HepG2 (cell line): ENCODE measurements around the gene COLGALT1. TPM values are rescaled to one million over a fixed set of nuclear protein-coding genes. Genes with fewer than 3 reads are reported as not detected.

Experiments
- AGO1 ChIP-seq: fragments of 200-400 bp; formaldehyde crosslinking; IDR thresholded peaks from 2 replicates; pipeline ENCODE4 v1.6.1; 2017; ENCODE audit warnings: mild to moderate bottlenecking, low read depth, low read length, moderate library complexity; ENCODE audit not compliant: poor library complexity, severe bottlenecking
- CCAR2 ChIP-seq: fragments of 200-400 bp; formaldehyde crosslinking; optimal IDR thresholded peaks from 2 replicates; pipeline ENCODE3; 2018; ENCODE audit warnings: low read depth, mild to moderate bottlenecking, low read length, moderate library complexity
- ETV5 ChIP-seq: IDR thresholded peaks from 2 replicates; pipeline ENCODE4 v1.6.1; 2018; ENCODE audit warnings: missing biosample characterization, missing genetic modification reagents, inconsistent platforms, borderline replicate concordance
- FOXA1 ChIP-seq, 2 experiments: fragments of 450-650 bp in 1 of 2; sonication (generic) in 1 of 2; formaldehyde crosslinking in 1 of 2; IDR thresholded peaks; 2 replicates each; pipeline versions ENCODE4 v1.4.0 to v1.6.1; 2016 to 2020; ENCODE audit warnings: missing genetic modification reagents in 1 of 2
- JARID2 ChIP-seq: sonication (generic); formaldehyde crosslinking; IDR thresholded peaks from 2 replicates; pipeline ENCODE4 v1.8.1; 2023; ENCODE audit warnings: missing genetic modification reagents, inconsistent platforms; ENCODE audit not compliant: insufficient replicate concordance
- KLF9 ChIP-seq: IDR thresholded peaks from 2 replicates; pipeline ENCODE4 v1.6.1; 2016; ENCODE audit warnings: low read depth
- PCBP2 ChIP-seq: fragments of 200-400 bp; formaldehyde crosslinking; optimal IDR thresholded peaks from 2 replicates; pipeline ENCODE3; 2018; ENCODE audit warnings: low read length, low read depth; ENCODE audit not compliant: poor library complexity, severe bottlenecking
- RNF2 ChIP-seq: fragments of 450-650 bp; conservative IDR thresholded peaks from 2 replicates; pipeline ENCODE4 v1.6.1; 2016; ENCODE audit warnings: low read depth
- ZNF225 ChIP-seq: sonication (generic); formaldehyde crosslinking; IDR thresholded peaks from 2 replicates; pipeline ENCODE4 v1.4.0; 2020; ENCODE audit warnings: mild to moderate bottlenecking, missing genetic modification reagents
- ZNF260 ChIP-seq: sonication (generic); formaldehyde crosslinking; IDR thresholded peaks from 2 replicates; pipeline ENCODE4 v1.4.0; 2020; ENCODE audit warnings: missing genetic modification reagents, low read depth, mild to moderate bottlenecking, borderline replicate concordance
- ZNF891 ChIP-seq: sonication (generic); formaldehyde crosslinking; IDR thresholded peaks from 2 replicates; pipeline ENCODE4 v1.5.0; 2020; ENCODE audit warnings: mild to moderate bottlenecking, missing genetic modification reagents
- ZZZ3 ChIP-seq: sonication (generic); formaldehyde crosslinking; IDR thresholded peaks from 2 replicates; pipeline ENCODE4 v1.4.0; 2020; ENCODE audit warnings: missing genetic modification reagents, mild to moderate bottlenecking, borderline replicate concordance
- polyA plus RNA-seq, 8 experiments: library from polyadenylated mRNA; depleted of rRNA in 3 of 8; stranded (reverse) in 7 of 8; unstranded in 1 of 8; fragments of >200 nt; fragmentation: Illumina TruSeq in 4 of 8; extraction: Trizol in 4 of 8; gene quantifications; 2 replicates each; pipeline versions ENCODE4 v1.2.1 to v1.2.3, GENCODE V29; 2011 to 2016; ENCODE audit warnings: low read depth in 4 of 8, missing spikeins in 1 of 8, mixed read lengths in 1 of 8; ENCODE audit not compliant: insufficient read depth in 1 of 8
- total RNA-seq, 5 experiments: library from RNA; depleted of rRNA; stranded (reverse); fragments of >200 nt; fragmentation: Illumina TruSeq; extraction: Trizol; gene quantifications; 2 replicates each; pipeline ENCODE4 v1.2.3, GENCODE V29; 2016; ENCODE audit warnings: low read depth in 1 of 5
- TF ChIP-seq, protein P1 (sequence below), 2 experiments: sonication (generic) in 1 of 2; formaldehyde crosslinking in 1 of 2; IDR thresholded peaks; 2 replicates each; pipeline versions ENCODE4 v1.4.0 to v1.6.1; 2018 to 2020; ENCODE audit warnings: missing genetic modification reagents in 2 of 2, borderline replicate concordance in 1 of 2, low read depth in 1 of 2, mild to moderate bottlenecking in 1 of 2, missing biosample characterization in 1 of 2
- TF ChIP-seq, protein P2 (sequence below): IDR thresholded peaks from 2 replicates; pipeline ENCODE4 v1.6.1; 2016
- TF ChIP-seq, protein P3 (sequence below): sonication (generic); formaldehyde crosslinking; IDR thresholded peaks from 2 replicates; pipeline ENCODE4 v1.5.0; 2020; ENCODE audit warnings: missing genetic modification reagents
- TF ChIP-seq, protein P4 (sequence below): sonication (generic); formaldehyde crosslinking; IDR thresholded peaks from 2 replicates; pipeline ENCODE4 v1.4.0; 2020; ENCODE audit warnings: missing genetic modification reagents, borderline replicate concordance
- TF ChIP-seq, protein P5 (sequence below): sonication (generic); formaldehyde crosslinking; IDR thresholded peaks from 2 replicates; pipeline ENCODE4 v1.5.1; 2020; ENCODE audit warnings: mild to moderate bottlenecking, missing genetic modification reagents, moderate library complexity

COLGALT1 gene
- total and polyA plus RNA-seq, 2 of the 13 experiments (the other 11 are each of a cell fraction or from before 2014, with no cell fraction given), result 58.0 to 211 TPM

DNA sequence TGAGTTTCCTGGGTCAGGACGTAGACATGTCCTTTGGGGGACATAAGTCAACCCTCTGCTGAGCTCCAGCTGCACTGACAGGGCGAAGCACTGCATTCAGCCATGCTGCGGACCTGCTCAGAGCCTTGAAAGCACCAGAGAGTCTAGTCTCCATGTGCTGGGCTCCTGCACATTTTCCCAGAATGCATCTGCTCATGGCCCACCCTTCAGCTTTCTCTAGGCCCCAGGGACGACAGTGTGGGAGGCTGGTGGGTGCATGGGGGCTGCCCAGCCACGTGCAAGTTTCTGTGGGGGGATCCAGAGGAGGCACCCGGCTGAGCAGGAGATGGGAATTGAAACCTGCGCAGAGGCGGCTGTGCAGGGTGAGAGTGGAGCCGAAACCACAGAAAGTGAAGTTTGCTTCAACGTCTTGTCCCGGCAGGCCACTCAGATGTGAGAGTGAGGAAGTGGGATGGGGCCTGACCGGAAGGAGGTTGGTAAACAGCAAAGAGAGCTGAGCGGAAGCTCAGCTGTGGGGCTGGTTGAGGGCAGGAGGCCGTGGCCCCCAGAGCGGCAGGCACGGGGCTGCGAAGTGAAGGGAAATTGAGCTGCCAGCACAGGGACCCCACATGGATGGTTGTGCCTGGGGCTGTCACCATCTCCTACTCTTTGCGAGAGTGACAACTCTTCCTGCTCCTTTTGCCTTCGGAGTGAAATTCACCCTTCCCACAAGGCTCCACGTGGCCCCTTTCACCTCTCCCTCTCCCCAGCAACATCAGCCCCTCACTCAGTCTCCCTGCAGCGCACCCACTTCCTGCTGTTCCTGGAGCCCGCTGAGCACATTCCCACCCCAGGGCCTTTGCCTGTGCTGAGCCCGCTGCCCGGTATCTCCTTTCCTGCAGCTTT is 32.2 kb upstream of the COLGALT1 start (continued):
- TF ChIP-seq, protein P1, sequence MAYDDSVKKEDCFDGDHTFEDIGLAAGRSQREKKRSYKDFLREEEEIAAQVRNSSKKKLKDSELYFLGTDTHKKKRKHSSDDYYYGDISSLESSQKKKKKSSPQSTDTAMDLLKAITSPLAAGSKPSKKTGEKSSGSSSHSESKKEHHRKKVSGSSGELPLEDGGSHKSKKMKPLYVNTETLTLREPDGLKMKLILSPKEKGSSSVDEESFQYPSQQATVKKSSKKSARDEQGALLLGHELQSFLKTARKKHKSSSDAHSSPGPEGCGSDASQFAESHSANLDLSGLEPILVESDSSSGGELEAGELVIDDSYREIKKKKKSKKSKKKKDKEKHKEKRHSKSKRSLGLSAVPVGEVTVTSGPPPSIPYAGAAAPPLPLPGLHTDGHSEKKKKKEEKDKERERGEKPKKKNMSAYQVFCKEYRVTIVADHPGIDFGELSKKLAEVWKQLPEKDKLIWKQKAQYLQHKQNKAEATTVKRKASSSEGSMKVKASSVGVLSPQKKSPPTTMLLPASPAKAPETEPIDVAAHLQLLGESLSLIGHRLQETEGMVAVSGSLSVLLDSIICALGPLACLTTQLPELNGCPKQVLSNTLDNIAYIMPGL (CRISPR knock-in tag; IDR thresholded peaks at IDR 0.05; ENCODE audit: borderline replicate concordance in 1 of 2, low read depth in 1 of 2), result no peak
- TF ChIP-seq, protein P2, sequence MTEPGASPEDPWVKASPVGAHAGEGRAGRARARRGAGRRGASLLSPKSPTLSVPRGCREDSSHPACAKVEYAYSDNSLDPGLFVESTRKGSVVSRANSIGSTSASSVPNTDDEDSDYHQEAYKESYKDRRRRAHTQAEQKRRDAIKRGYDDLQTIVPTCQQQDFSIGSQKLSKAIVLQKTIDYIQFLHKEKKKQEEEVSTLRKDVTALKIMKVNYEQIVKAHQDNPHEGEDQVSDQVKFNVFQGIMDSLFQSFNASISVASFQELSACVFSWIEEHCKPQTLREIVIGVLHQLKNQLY (CRISPR knock-in tag), result no peak
- no peak for TF ChIP-seq RNF2
- TF ChIP-seq ZZZ3, result no peak
- TF ChIP-seq ETV5 (CRISPR knock-in tag), result peak; percentile 64; the same call in 1 of the 2 replicates
- TF ChIP-seq, protein P3, sequence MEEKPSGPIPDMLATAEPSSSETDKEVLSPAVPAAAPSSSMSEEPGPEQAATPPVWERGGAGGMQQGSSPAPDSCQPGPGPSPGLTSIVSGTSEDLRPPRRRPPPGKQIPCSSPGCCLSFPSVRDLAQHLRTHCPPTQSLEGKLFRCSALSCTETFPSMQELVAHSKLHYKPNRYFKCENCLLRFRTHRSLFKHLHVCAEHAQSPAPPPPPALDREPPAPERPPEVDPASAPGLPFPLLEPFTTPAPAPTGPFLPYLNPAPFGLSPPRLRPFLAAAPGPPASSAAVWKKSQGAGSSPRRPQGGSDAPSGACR (CRISPR knock-in tag), result no peak
- TF ChIP-seq KLF9 (CRISPR knock-in tag), result no peak
- TF ChIP-seq ZNF260 (CRISPR knock-in tag), result no peak
- TF ChIP-seq, protein P4, sequence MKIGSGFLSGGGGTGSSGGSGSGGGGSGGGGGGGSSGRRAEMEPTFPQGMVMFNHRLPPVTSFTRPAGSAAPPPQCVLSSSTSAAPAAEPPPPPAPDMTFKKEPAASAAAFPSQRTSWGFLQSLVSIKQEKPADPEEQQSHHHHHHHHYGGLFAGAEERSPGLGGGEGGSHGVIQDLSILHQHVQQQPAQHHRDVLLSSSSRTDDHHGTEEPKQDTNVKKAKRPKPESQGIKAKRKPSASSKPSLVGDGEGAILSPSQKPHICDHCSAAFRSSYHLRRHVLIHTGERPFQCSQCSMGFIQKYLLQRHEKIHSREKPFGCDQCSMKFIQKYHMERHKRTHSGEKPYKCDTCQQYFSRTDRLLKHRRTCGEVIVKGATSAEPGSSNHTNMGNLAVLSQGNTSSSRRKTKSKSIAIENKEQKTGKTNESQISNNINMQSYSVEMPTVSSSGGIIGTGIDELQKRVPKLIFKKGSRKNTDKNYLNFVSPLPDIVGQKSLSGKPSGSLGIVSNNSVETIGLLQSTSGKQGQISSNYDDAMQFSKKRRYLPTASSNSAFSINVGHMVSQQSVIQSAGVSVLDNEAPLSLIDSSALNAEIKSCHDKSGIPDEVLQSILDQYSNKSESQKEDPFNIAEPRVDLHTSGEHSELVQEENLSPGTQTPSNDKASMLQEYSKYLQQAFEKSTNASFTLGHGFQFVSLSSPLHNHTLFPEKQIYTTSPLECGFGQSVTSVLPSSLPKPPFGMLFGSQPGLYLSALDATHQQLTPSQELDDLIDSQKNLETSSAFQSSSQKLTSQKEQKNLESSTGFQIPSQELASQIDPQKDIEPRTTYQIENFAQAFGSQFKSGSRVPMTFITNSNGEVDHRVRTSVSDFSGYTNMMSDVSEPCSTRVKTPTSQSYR (CRISPR knock-in tag), result no peak
- no peak for TF ChIP-seq FOXA1 (IDR thresholded peaks at IDR 0.05)
- TF ChIP-seq FOXA1 (CRISPR knock-in tag; IDR thresholded peaks at IDR 0.05), result 0 out of 2 replicates have a peak, but pooled peaks have one; percentile 20
- TF ChIP-seq, protein P5, sequence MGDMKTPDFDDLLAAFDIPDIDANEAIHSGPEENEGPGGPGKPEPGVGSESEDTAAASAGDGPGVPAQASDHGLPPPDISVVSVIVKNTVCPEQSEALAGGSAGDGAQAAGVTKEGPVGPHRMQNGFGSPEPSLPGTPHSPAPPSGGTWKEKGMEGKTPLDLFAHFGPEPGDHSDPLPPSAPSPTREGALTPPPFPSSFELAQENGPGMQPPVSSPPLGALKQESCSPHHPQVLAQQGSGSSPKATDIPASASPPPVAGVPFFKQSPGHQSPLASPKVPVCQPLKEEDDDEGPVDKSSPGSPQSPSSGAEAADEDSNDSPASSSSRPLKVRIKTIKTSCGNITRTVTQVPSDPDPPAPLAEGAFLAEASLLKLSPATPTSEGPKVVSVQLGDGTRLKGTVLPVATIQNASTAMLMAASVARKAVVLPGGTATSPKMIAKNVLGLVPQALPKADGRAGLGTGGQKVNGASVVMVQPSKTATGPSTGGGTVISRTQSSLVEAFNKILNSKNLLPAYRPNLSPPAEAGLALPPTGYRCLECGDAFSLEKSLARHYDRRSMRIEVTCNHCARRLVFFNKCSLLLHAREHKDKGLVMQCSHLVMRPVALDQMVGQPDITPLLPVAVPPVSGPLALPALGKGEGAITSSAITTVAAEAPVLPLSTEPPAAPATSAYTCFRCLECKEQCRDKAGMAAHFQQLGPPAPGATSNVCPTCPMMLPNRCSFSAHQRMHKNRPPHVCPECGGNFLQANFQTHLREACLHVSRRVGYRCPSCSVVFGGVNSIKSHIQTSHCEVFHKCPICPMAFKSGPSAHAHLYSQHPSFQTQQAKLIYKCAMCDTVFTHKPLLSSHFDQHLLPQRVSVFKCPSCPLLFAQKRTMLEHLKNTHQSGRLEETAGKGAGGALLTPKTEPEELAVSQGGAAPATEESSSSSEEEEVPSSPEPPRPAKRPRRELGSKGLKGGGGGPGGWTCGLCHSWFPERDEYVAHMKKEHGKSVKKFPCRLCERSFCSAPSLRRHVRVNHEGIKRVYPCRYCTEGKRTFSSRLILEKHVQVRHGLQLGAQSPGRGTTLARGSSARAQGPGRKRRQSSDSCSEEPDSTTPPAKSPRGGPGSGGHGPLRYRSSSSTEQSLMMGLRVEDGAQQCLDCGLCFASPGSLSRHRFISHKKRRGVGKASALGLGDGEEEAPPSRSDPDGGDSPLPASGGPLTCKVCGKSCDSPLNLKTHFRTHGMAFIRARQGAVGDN (CRISPR knock-in tag), result peak; percentile 77
- no peak for TF ChIP-seq PCBP2
- TF ChIP-seq ZNF891 (CRISPR knock-in tag), result no peak
- no peak for TF ChIP-seq ZNF225
- TF ChIP-seq CCAR2, result no peak
- TF ChIP-seq AGO1, result no peak
- TF ChIP-seq JARID2, result no peak
